ENCODE measurements around the gene CHL1. TPM values are rescaled to one million over a fixed set of nuclear protein-coding genes. Genes with fewer than 3 reads are reported as not detected.

CHL1 gene
- total RNA-seq, 6 experiments from 2014 or later = not detected

DNA sequence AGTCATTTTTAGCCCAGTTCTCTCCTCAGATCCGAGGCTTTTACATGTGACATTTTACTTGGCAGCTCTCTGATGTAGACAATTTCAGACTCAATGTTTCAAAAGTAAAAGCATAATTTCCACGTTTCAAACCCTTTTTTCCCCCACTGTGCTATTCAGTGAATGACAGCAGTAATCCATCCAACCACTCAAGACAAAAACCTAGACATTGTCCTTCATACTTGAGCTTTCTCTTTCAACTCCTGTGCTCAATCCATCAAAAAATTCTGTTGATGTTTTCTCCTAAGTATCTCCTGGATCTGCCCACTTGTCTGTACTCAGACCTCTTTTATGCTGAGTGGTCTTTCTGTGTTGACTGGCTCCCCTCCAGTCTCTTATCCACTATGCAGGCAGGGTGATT lies 214.7 kb downstream of the CHL1 start:
- no peaks in the 10 kb centered on the region for H3K4me1 Mint-ChIP-seq (ENCODE audit: low read depth)
- H3K9me3 Mint-ChIP-seq = peaks cover 13% of the 10 kb centered on the region
- TF ChIP-seq, protein P1, sequence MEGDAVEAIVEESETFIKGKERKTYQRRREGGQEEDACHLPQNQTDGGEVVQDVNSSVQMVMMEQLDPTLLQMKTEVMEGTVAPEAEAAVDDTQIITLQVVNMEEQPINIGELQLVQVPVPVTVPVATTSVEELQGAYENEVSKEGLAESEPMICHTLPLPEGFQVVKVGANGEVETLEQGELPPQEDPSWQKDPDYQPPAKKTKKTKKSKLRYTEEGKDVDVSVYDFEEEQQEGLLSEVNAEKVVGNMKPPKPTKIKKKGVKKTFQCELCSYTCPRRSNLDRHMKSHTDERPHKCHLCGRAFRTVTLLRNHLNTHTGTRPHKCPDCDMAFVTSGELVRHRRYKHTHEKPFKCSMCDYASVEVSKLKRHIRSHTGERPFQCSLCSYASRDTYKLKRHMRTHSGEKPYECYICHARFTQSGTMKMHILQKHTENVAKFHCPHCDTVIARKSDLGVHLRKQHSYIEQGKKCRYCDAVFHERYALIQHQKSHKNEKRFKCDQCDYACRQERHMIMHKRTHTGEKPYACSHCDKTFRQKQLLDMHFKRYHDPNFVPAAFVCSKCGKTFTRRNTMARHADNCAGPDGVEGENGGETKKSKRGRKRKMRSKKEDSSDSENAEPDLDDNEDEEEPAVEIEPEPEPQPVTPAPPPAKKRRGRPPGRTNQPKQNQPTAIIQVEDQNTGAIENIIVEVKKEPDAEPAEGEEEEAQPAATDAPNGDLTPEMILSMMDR (IDR thresholded peaks at IDR 0.05) = no peak
- H3K27ac Mint-ChIP-seq = no peak overlapping the region
- no peak overlapping the region for H3K4me3 Mint-ChIP-seq
- no peak for DNase-seq
- H3K36me3 Mint-ChIP-seq (ENCODE audit: low read depth) = no peaks in the 10 kb centered on the region
- no peaks in the 10 kb centered on the region; the same call in 1 of the 2 replicates for H3K27me3 Mint-ChIP-seq (ENCODE audit: insufficient read depth)

DNA sequence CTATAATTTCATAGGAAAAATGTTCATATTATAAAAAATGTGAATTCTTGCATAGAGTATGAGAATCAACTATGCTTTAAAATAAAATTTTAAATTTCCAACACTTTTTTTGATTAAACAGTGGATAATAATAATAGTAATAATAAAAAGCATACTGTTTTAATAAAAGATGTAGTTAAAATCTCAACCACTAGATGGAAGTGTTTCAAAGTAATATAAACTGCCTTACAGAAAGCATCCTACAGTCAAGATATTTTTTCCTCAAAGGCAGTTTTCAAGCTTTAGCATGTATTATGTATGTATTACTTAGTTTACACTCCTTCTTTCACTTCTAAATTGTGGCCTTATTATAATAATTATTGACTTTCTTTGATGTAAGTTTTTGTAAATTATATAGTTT lies 217.5 kb downstream of the CHL1 start:
- peaks cover 20% of the 10 kb centered on the region for H3K9me3 Mint-ChIP-seq
- TF ChIP-seq, protein P1 (IDR thresholded peaks at IDR 0.05) = peak; percentile 73
- H3K4me1 Mint-ChIP-seq (ENCODE audit: low read depth) = no peaks in the 10 kb centered on the region
- H3K27ac Mint-ChIP-seq = no peak overlapping the region
- H3K36me3 Mint-ChIP-seq (ENCODE audit: low read depth) = no peaks in the 10 kb centered on the region
- no peak for DNase-seq
- H3K4me3 Mint-ChIP-seq = no peak overlapping the region
- no peaks in the 10 kb centered on the region; the same call in 1 of the 2 replicates for H3K27me3 Mint-ChIP-seq (ENCODE audit: insufficient read depth)

DNA sequence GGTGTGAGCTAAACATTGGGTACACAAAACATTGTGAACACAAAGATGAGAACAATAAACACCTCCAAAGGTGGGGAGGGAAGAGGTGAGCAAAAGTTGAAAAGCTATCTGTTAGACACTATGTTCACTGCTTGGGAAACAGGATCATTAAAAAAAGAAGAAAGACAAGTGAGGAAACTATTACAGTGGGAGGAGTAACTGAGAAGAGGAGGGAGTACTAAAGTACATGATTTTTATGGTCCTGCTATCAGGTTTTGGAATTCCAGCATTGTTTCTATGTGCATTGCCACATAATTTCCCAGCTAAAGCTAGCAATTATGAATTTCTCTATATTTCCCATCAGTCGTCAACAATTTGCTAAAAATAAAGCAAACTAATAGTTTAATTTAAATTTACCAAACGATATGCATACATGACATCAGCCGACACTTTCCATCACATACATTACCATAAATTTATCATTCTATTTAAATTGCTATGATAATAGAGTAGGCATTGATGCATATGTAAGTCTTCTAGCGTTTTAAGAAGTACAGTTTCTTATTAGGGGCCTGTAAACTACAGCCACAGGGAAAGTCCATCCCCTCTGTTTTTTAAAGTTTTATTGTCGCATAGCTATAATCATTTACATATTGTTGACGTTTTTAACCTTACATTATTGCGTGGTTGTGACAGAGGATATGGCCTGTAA lies 221.8 kb downstream of the CHL1 start:
- no peaks in the 10 kb centered on the region for H3K4me1 Mint-ChIP-seq (ENCODE audit: low read depth)
- TF ChIP-seq, protein P1 (IDR thresholded peaks at IDR 0.05) = no peak
- H3K27me3 Mint-ChIP-seq (ENCODE audit: insufficient read depth) = no peaks in the 10 kb centered on the region
- no peak overlapping the region for H3K27ac Mint-ChIP-seq
- no peak overlapping the region for H3K4me3 Mint-ChIP-seq
- H3K9me3 Mint-ChIP-seq = peaks cover 28% of the 10 kb centered on the region
- no peaks in the 10 kb centered on the region for H3K36me3 Mint-ChIP-seq (ENCODE audit: low read depth)
- no peak for DNase-seq

DNA sequence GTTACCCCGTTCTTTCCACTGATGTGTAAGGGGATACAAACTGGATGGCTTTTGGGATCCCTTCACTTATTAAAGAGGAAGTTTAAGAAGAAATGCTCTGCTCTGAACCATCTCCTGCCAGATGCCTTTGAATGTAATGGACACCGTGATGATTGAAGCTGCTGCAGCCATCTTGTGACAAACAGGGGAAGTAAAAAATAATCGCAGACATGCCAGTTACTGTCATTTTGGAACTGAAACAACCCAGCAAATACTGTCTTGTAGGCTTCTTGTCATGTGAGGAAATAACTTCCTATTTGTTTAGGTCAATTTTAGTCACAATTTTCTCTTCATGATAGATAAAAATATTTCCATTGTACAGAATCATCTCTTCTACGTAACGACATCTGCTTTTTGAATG lies 224.0 kb downstream of the CHL1 start:
- no peak for DNase-seq

DNA sequence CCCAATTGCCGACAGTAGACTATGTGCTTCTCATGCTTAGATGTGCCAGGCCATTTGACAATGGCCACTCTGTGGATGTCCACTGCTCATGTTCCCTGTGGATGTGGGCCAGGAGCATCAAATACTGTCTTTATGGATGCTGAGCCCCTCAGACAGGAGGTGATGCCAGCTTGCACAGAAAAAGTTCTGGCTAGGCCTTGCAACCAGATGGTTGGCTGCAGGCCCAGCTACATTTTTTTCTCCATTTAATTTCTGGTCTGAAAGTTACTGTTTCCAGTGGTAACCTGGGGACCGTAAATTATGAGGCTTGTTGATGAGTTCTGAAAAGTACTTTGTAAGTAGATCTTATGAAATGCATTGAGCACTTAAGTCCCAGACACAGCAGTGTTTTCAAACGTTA lies 228.5 kb downstream of the CHL1 start:
- Mint-ChIP-seq H3K9me3 (peaks cover 38% of the 10 kb centered on the region), H3K36me3 (ENCODE audit: low read depth) (no peaks in the 10 kb centered on the region), H3K27ac (no peak overlapping the region), H3K4me3 (no peak overlapping the region), H3K27me3 (ENCODE audit: insufficient read depth) (no peaks in the 10 kb centered on the region), H3K4me1 (ENCODE audit: low read depth) (no peaks in the 10 kb centered on the region)
- DNase-seq = no peak
- TF ChIP-seq, protein P1 (IDR thresholded peaks at IDR 0.05) = no peak

More for the DNA sequence above, 224.0 kb downstream of the CHL1 start:
- Mint-ChIP-seq H3K4me1 (ENCODE audit: low read depth) (no peaks in the 10 kb centered on the region), H3K4me3 (no peak overlapping the region), H3K36me3 (ENCODE audit: low read depth) (no peaks in the 10 kb centered on the region), H3K27ac (no peak overlapping the region), H3K27me3 (ENCODE audit: insufficient read depth) (no peaks in the 10 kb centered on the region), H3K9me3 (peaks cover 34% of the 10 kb centered on the region)
- TF ChIP-seq, protein P1 (IDR thresholded peaks at IDR 0.05) = no peak

Measured in HFFc6 (cell line).